Right renal pelvis (tissue), 4 donors: ENCODE measurements around the gene TMCC1. TPM values are rescaled to one million over a fixed set of nuclear protein-coding genes. Genes with fewer than 3 reads are reported as not detected.
"Not testable (repeated sequence)": the region's sequence is repeated elsewhere in the genome, so short reads cannot be mapped to it uniquely, and the experiment has no call there.

Source experiments
- DNase-seq, 4 donors: peaks; one replicate each; pipeline ENCODE4 v3.0.0-alpha.2; 2013; ENCODE audit warnings: low read depth in 4 of 4, low spot score in 3 of 4, missing footprints in 1 of 4
- polyA plus RNA-seq, 4 donors: library from polyadenylated mRNA; unstranded; fragments of 120-200 nt; gene quantifications; one replicate each; pipeline ENCODE4 v1.2.1, GENCODE V29; 2013; ENCODE audit not compliant: insufficient read length in 4 of 4

Gene TMCC1
- polyA plus RNA-seq, 4 donors = 24.5 to 27.6 (median 26.3) TPM

- DNase-seq = peak; percentile 27 to 50 (median 34)
Observed at GRCh38 chr3:129892857-129893580, 492 bp downstream of the TMCC1 start.

GRCh38 chr3:129892486-129892856, 1.0 kb downstream of the TMCC1 start:
- no peak for DNase-seq

DNA sequence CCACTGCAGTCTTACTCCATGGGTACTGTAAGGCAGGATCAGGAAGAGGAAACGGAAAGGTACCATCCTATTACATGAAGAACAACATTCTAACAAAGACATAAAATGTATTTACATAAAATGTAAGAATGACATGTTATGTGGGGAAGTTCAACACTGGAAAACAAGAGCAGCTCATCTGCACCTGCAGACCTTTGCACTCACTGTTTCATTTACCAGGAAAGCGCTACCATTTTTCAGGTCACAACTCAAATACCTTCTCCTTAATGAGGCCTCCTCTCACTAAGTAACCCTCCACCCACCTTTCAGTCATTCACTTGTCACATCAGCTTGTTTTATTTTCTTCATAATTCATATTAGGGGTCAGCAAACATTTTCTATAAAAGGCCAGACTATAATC, 2.6 kb downstream of the TMCC1 start:
- DNase-seq = no peak

- no peak for DNase-seq
Observed at GRCh38 chr3:129890125-129890524, 3.4 kb downstream of the TMCC1 start.

GRCh38 chr3:129888771-129889170, 4.7 kb downstream of the TMCC1 start:
- DNase-seq = no peak

GRCh38 chr3:129881261-129881660, 12.2 kb downstream of the TMCC1 start:
- DNase-seq = no peak

DNA sequence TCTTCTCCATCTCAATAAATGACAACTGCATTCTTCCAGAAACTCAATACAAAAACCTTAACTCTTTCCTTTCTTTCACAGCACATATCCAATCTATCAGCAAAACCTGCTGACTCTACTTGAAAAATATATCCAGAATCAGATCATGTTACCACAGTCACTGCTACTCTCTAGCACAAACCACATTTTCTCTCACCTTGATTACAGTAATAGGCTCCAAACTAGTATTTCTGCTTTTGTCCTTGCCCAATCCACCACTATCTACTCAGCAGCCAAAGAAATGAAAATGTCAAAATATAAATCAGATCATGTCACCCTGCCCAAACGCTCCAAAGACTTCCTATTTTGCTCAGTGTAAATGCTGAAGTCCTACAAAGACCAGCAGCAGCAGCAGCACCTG, 15.2 kb downstream of the TMCC1 start:
- no peak for DNase-seq

DNA sequence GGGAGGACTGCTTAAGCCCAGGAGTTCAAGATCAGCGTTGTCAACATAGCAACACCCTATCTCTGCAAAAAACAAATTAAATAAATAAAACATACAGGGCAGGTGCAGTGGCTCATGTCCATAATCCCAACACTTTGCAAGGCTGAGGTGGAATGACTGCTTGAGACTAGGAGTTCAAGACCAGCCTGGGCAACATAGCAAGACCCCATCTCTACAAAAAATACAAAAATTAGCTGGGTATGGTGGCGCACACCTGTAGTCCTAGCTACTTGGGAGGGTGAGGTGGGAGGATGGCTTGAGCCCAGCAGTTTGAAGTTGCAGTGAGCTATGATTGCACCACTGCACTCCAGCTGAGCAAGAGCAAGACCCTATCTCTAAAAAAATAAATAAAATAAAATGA, 19.0 kb downstream of the TMCC1 start:
- not testable (repeated sequence) for DNase-seq

DNA sequence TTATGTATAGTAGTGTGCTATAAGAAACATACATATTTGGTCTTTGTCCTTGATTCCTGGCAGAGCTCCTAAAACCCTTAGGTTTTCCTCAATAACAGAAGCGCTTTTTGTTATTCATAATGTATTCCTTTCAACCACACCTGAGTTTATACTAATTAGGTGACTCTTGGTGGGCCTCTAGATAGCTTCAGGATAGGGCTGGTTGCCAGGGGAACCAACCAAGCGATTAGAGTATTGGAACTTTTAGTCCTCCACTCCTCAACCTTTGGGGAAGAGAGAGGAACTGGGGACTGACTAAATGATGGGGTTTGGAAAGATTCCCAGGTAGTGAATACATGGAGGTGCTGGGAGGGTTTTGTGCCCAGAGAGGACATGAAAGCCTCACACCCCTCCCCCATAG, 24.6 kb downstream of the TMCC1 start:
- DNase-seq = no peak

GRCh38 chr3:129867506-129868124, 25.9 kb downstream of the TMCC1 start:
- no peak for DNase-seq

DNA sequence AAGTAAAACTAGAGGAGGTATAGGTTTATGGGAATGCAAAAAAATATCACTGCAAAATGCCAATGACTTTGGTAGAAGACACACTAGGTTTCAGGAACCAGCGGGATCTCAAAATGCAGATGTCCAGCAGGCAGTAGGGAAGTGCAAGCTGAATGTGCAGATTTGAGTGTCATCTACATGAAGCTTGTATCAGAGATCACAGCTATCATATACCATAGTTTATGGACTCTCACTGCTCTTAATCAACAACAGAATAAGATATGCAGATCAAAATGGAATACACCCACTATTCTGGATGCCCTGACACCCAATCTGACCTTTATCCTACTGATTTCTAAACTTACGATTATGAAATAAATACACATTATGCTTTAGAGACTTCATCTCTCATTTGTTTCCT, 27.7 kb downstream of the TMCC1 start:
- no peak for DNase-seq

- DNase-seq = no peak
Observed at GRCh38 chr3:129864519-129864918, 29.0 kb downstream of the TMCC1 start.

DNA sequence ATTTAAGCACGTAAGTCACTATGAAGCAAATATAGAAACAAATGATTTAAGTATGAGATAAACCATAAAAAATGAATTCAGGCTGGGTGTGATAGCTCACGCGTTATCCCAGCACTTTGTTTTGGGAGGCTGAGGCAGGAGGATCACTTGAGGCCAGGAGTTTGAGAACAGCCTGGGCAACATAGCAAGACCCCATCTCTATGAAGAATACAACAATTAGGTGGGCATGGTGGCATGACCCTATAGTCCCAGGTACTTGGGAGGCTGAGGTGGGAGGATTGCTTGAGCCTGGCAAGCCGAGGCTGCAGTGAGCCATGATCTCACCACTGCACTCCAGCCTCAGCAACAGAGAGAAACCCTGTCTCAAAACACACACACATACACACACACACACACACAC, 34.2 kb downstream of the TMCC1 start:
- DNase-seq = no peak

GRCh38 chr3:129857899-129858298, 35.6 kb downstream of the TMCC1 start:
- DNase-seq = no peak

- DNase-seq = not testable (repeated sequence)
Observed at GRCh38 chr3:129856790-129857189, 36.7 kb downstream of the TMCC1 start.

DNA sequence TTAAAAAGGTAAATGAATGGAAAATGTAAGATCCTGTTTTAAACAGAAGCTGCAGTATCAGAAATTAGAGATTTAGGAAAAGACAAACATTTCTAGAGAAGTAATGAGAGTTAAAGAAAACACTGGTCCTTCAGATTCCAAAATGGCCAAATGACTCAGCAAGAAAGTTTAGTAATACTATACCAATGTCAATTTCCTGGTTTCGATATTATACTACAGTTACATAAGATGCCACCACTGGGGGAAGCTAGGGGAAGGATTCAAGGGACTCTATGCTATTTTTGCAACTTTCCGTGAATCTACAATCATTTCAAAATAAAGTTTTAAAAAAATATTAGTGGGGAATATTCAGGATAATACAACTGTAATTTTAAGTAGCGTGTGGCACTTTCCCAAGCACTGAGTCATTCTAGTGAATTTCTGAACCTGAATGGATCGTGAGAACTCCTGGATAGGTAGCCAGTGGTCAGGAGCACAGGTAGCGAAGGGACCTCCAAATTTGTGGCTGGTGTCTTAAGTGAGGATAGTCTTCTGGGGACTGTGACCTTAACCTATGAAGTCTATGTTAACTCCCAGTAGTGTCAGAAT, 37.6 kb downstream of the TMCC1 start:
- no peak for DNase-seq

- DNase-seq = peak in 1 of 4 donors; percentile 5
Observed at GRCh38 chr3:129855170-129855831, 38.2 kb downstream of the TMCC1 start.

- no peak for DNase-seq
Observed at GRCh38 chr3:129854460-129854859, 39.1 kb downstream of the TMCC1 start.

- no peak for DNase-seq
Observed at GRCh38 chr3:129845956-129846355, 47.6 kb downstream of the TMCC1 start.

GRCh38 chr3:129840707-129841360, 52.7 kb downstream of the TMCC1 start:
- no peak for DNase-seq

DNA sequence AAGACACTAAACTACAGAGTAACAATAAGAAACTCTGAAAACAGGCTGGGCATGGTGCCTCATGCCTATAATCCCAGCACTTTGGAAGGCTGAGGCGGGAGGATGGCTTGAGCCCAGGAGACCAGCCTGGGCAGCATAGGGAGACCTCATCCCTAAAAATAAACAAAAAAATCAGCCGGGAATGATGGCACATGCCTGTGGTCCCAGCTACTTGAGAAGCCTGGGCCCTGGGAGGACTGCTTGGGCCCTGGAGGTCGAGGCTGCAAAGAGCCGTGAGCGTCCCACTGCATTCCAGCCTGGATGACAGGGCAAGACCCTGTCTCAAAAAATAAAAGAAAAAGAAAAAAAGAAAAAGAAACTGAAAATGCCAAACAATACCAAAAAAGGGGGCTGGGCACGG, 55.4 kb downstream of the TMCC1 start:
- DNase-seq = no peak
